22Rv1 (cell line): ENCODE data around the gene SCG5.

Experiments used
- ZFX ChIP-seq: fragments of 450-650 bp; IDR thresholded peaks from 2 replicates; pipeline ENCODE4 v1.6.1; 2017; ENCODE audit warnings: antibody characterized with exemption, borderline replicate concordance
- TF ChIP-seq, protein P1 (sequence below): fragments of 450-650 bp; IDR thresholded peaks from 2 replicates; pipeline ENCODE4 v1.5.1; 2017; ENCODE audit warnings: mild to moderate bottlenecking

DNA sequence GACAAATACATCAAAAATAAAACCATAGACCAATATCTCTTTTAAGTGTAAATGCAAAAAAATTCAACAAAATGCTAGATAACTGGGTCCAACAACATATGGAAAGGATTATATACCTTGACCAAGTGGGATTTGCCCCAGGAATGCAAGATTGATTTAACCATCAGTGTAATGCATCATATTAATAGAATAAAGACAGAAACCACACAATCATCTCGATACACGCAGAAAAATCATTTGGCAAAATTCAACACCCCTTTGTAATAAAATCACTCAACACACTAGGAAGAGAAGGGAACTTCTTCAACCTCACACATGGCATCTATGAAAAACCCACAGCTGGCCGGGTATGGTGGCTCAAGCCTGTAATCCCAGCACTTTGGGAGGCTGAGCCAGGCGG lies 95.8 kb downstream of the SCG5 start:
- TF ChIP-seq, protein P1, sequence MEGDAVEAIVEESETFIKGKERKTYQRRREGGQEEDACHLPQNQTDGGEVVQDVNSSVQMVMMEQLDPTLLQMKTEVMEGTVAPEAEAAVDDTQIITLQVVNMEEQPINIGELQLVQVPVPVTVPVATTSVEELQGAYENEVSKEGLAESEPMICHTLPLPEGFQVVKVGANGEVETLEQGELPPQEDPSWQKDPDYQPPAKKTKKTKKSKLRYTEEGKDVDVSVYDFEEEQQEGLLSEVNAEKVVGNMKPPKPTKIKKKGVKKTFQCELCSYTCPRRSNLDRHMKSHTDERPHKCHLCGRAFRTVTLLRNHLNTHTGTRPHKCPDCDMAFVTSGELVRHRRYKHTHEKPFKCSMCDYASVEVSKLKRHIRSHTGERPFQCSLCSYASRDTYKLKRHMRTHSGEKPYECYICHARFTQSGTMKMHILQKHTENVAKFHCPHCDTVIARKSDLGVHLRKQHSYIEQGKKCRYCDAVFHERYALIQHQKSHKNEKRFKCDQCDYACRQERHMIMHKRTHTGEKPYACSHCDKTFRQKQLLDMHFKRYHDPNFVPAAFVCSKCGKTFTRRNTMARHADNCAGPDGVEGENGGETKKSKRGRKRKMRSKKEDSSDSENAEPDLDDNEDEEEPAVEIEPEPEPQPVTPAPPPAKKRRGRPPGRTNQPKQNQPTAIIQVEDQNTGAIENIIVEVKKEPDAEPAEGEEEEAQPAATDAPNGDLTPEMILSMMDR = no peak
- no peak for TF ChIP-seq ZFX
